Measurements from ENCODE around the gene COL4A4. TPM values are rescaled to one million over a fixed set of nuclear protein-coding genes. Genes with fewer than 3 reads are reported as not detected.

Gene COL4A4
- 10 to 100 TPM; 22.0 to 31.2 (median 26.1) TPM for total RNA-seq

DNA sequence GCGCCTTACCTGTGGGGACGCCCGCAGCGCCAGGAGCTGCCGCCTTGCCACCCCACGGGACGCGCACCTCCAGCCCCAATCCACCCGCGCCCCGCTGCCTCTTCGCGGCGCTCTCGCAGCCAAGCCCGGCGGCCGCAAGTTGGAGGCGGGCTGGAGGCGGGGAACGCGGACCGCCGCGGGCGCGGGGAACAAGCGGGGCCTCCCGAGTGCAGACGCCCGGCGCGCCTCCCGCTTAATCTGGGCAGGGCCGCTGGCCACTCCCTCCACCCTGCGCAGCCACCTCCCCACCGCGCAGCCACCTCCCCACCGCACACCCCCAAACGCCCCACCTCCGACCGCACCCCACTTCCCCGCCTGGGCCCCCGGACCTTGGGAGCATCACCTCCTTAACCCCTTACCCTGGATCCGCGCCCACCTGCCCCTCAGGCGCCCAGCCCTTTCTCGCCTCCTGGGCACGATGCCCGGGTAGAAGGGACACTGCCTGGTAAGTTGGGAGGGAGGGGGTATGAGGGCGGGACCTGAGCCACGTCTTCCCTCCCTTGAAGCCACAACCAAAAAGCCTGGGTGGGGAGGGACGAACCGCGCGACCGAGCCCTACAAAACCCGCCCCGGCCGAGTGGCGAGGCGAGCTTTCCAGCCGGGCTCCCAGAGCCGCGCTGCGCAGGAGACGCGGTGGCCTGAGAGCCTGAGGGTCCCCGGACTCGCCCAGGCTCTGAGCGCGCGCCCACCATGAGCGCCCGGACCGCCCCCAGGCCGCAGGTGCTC lies at the start of gene COL4A4, which contains the start of gene COL4A3:
Gene COL4A4, minus strand, starts transcription at position 208 of the 765 bp plus-strand sequence. CDS start 16,722 bp downstream, outside the sequence.
Gene COL4A3, plus strand, starts transcription at position 627 of the 765 bp plus-strand sequence. Its CDS starts 103 bp downstream, at position 730.
- Histone ChIP-seq H3K27me3 (peaks cover 0 to 16% (median 11%) of the 10 kb centered on the region in 4 donors), H3K9me3 (no peaks in the 10 kb centered on the region), H3K4me1 (peaks cover 10 to 23% (median 14%) of the 10 kb centered on the region in 4 donors), H3K27ac (peak within 1 kb of the TSS; percentile 71 to 82 (median 76)), H3K4me3 (peak within 1 kb of the TSS; percentile 39 to 72 (median 58)), H3K36me3 (no peaks in the 10 kb centered on the region)
- TF ChIP-seq POLR2A (IDR thresholded peaks at IDR 0.05) (peak in 3 of 4 donors; percentile 41 to 63 (median 60)), EP300 (IDR thresholded peaks at IDR 0.05) (no peak), POLR2AphosphoS5 (IDR thresholded peaks at IDR 0.05) (peak; percentile 16 to 33)
- ATAC-seq (ENCODE audit: low FRiP score in 2 of 2) (peak; percentile 88 to 94), DNase-seq (peak; percentile 77 to 93)
- WGBS, 2 donors, result 0 to 20% methylated on average over 1 to 41 of the region's 77 CpGs

DNA sequence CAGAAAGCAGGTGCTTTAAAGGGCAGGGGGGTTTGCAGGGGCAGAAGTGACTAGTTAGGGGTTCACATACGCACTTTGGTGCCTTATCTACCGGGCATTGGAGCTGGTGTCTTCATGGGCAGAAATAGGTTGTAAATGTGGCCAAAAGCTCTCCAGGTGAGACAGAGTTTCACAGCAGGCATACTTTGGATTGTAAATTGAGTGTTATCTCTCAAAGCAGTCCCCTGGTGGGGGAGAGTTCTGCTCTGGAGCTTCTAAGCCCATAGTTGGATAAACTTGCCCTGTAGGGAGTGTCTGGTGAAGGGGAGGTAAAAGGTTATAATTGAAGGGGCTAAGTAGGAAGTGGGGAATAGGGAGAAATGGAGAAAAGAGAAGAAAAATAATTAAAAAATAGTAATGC lies 43.6 kb upstream of the COL4A4 start:
- DNase-seq (no peak), ATAC-seq (ENCODE audit: low FRiP score in 2 of 2) (no peak)
- Histone ChIP-seq H3K27me3 (no peaks in the 10 kb centered on the region), H3K4me3 (no peak overlapping the region), H3K4me1 (no peaks in the 10 kb centered on the region), H3K27ac (no peak overlapping the region), H3K9me3 (no peaks in the 10 kb centered on the region), H3K36me3 (no peaks in the 10 kb centered on the region)
- TF ChIP-seq POLR2A (IDR thresholded peaks at IDR 0.05) (no peak), POLR2AphosphoS5 (IDR thresholded peaks at IDR 0.05) (no peak), EP300 (IDR thresholded peaks at IDR 0.05) (no peak)
- TF ChIP-seq, protein P1, sequence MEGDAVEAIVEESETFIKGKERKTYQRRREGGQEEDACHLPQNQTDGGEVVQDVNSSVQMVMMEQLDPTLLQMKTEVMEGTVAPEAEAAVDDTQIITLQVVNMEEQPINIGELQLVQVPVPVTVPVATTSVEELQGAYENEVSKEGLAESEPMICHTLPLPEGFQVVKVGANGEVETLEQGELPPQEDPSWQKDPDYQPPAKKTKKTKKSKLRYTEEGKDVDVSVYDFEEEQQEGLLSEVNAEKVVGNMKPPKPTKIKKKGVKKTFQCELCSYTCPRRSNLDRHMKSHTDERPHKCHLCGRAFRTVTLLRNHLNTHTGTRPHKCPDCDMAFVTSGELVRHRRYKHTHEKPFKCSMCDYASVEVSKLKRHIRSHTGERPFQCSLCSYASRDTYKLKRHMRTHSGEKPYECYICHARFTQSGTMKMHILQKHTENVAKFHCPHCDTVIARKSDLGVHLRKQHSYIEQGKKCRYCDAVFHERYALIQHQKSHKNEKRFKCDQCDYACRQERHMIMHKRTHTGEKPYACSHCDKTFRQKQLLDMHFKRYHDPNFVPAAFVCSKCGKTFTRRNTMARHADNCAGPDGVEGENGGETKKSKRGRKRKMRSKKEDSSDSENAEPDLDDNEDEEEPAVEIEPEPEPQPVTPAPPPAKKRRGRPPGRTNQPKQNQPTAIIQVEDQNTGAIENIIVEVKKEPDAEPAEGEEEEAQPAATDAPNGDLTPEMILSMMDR (IDR thresholded peaks at IDR 0.05), result no peak
- 73 to 100% methylated on average over 2 of the region's 2 CpGs for WGBS, 2 donors

DNA sequence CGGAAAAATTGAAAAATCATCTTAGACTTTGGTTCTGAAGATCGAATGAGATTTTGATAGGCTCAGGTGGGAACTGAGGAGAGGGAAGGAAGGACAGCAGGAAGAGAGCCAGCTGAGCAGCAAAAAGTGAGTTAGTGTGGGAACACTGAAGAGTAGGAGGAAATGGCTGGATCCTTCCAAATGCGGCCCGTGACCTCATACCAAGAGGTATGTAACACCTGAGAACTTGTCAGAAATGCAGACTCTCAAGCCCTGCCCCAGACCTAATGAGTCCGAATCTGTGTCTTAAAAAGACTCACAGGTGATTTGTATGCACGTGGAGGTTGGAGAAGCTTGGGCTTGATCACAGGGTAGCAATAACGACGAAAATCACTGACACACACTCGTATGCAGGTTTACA lies 42.4 kb upstream of the COL4A4 start:
- Histone ChIP-seq H3K36me3 (no peaks in the 10 kb centered on the region), H3K4me3 (no peak overlapping the region), H3K4me1 (no peaks in the 10 kb centered on the region), H3K9me3 (no peaks in the 10 kb centered on the region), H3K27me3 (no peaks in the 10 kb centered on the region), H3K27ac (no peak overlapping the region)
- 82 to 92% methylated on average over 9 of the region's 9 CpGs for WGBS, 2 donors
- ATAC-seq (ENCODE audit: low FRiP score in 2 of 2), result no peak
- DNase-seq, result no peak
- TF ChIP-seq EP300 (IDR thresholded peaks at IDR 0.05) (no peak), POLR2AphosphoS5 (IDR thresholded peaks at IDR 0.05) (no peak), POLR2A (IDR thresholded peaks at IDR 0.05) (no peak)
- TF ChIP-seq, protein P1 (IDR thresholded peaks at IDR 0.05), result no peak

DNA sequence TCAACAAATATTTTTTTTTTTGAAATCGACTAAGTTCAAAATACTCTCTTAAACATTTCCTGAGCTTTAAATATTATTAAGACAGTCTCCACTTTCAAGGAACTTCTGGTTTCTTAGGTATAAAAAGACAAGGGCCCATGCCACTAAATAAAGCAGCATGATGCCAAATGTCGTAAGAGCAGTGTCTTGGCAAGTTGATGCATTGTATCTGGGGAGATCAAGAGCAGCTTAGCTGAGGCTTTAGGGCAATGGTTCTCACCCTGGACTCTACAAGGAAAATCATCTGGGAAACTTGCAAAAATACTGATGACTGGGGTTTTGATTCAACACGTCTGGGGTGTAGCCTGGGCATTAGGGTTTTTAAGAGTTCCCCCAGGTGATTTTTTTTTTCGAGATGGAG lies 41.7 kb upstream of the COL4A4 start:
- H3K4me1 ChIP-seq, result no peaks in the 10 kb centered on the region
- H3K36me3 ChIP-seq, result no peaks in the 10 kb centered on the region
- ATAC-seq (ENCODE audit: low FRiP score in 2 of 2) (no peak), DNase-seq (no peak)
- 69 to 81% methylated on average over 4 of the region's 4 CpGs for WGBS, 2 donors
- no peak overlapping the region for H3K27ac ChIP-seq
- no peaks in the 10 kb centered on the region for H3K27me3 ChIP-seq
- no peak overlapping the region for H3K4me3 ChIP-seq
- no peaks in the 10 kb centered on the region for H3K9me3 ChIP-seq
- no peak for TF ChIP-seq EP300 (IDR thresholded peaks at IDR 0.05)

DNA sequence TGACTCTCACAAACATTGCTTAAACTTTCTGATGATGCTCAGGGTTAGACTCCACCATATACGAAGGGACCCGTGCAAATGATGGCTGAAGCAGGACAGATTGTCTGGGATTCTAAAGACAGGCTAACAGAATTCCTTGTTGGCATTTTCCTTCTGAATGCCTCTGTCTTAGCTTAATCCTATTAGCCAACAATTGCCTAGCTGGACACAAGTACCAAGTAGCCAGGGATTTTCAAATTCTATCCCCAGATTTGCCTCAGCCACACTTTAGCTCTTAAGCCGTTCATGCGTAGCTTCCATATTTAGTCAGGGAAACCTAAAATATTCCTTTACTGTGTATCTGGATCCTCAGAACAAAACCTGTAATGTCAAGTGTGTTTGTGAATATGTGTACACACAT lies 40.4 kb upstream of the COL4A4 start:
- WGBS, 2 donors, result 92 to 93% methylated on average over 4 of the region's 4 CpGs
- ATAC-seq (ENCODE audit: low FRiP score in 2 of 2) (no peak), DNase-seq (no peak)
- no peaks in the 10 kb centered on the region for H3K27me3 ChIP-seq
- H3K4me1 ChIP-seq, result no peaks in the 10 kb centered on the region
- no peaks in the 10 kb centered on the region for H3K36me3 ChIP-seq
- no peak overlapping the region for H3K4me3 ChIP-seq
- no peak overlapping the region for H3K27ac ChIP-seq
- H3K9me3 ChIP-seq, result no peaks in the 10 kb centered on the region
- TF ChIP-seq, protein P1 (IDR thresholded peaks at IDR 0.05), result no peak
- TF ChIP-seq EP300 (IDR thresholded peaks at IDR 0.05) (no peak), POLR2A (IDR thresholded peaks at IDR 0.05) (no peak), POLR2AphosphoS5 (IDR thresholded peaks at IDR 0.05) (no peak)

Measured in upper lobe of left lung (tissue), 6 donors.